Prostate gland (tissue), 2 donors: ENCODE measurements around the gene SERBP1. TPM values are rescaled to one million over a fixed set of nuclear protein-coding genes. Genes with fewer than 3 reads are reported as not detected.

ENCODE experiments used
- DNase-seq: peaks from one replicate; pipeline ENCODE4 v3.0.0-alpha.2; 2019; ENCODE audit warnings: low spot score
- H3K27ac ChIP-seq, 2 donors: fragments of 200-600 bp; sonication (generic); 2 replicates each; pipeline ENCODE4 v1.5.1; 2017 to 2019
- H3K27me3 ChIP-seq: fragments of 200-600 bp; sonication (generic); replicated peaks from 2 replicates; pipeline ENCODE4 v1.5.1; 2019; ENCODE audit not compliant: insufficient read depth
- H3K36me3 ChIP-seq, 2 donors: fragments of 200-600 bp; sonication (generic); 1 replicate in 1 of 2; 2 replicates in 1 of 2; pipeline versions ENCODE4 v1.5.1 to v1.8.1; 2017 to 2019
- H3K4me1 ChIP-seq: fragments of 200-600 bp; sonication (generic); replicated peaks from 2 replicates; pipeline ENCODE4 v1.5.1; 2019
- H3K4me3 ChIP-seq, 2 donors: fragments of 200-600 bp; sonication (generic); 2 replicates each; pipeline ENCODE4 v1.5.1; 2017 to 2019
- H3K9me3 ChIP-seq: fragments of 200-600 bp; sonication (generic); 2 replicates; pipeline ENCODE4 v1.5.1; 2017
- CTCF ChIP-seq, 4 experiments: fragments of 200-600 bp in 2 of 4; fragments of 450-650 bp in 2 of 4; sonication (generic) in 2 of 4; IDR thresholded peaks; 1 replicate in 3 of 4; 2 replicates in 1 of 4; pipeline ENCODE4 v1.5.1; 2016 to 2019; ENCODE audit warnings: antibody characterized with exemption in 4 of 4, mild to moderate bottlenecking in 2 of 4, moderate library complexity in 2 of 4
- POLR2A ChIP-seq: fragments of 450-650 bp; IDR thresholded peaks from one replicate; pipeline ENCODE4 v1.6.1; 2016; ENCODE audit warnings: antibody characterized with exemption, mild to moderate bottlenecking
- POLR2AphosphoS5 ChIP-seq: sonication (generic); formaldehyde crosslinking; IDR thresholded peaks from one replicate; pipeline ENCODE4 v1.6.1; 2017; ENCODE audit warnings: antibody characterized with exemption
- WGBS: methylation state at CpG from one replicate; pipeline ENCODE4 v1.1.5; 2018; 5-methylcytosine and 5-hydroxymethylcytosine counted together
- intact Hi-C: fragments of 100-400 bp; cut with DNase I; formaldehyde crosslinking; loops from one replicate; pipeline ENCODE4 v1.14.2; 2022
- total RNA-seq, 2 donors: library from RNA; depleted of rRNA; stranded (reverse); fragments of >200 nt; gene quantifications; one replicate each; pipeline ENCODE4 v1.1.0, GENCODE V29; 2016

The SERBP1 gene
- total RNA-seq, 2 donors from 2014 or later, result 155 to 169 TPM

- WGBS, result 65% methylated on average over 2 of the region's 2 CpGs
- no peak for DNase-seq
- Histone ChIP-seq H3K4me1 (no peaks in the 10 kb centered on the region), H3K27ac (no peak overlapping the region), H3K9me3 (no peaks in the 10 kb centered on the region), H3K4me3 (no peak overlapping the region), H3K36me3 (no peaks in the 10 kb centered on the region), H3K27me3 (no peaks in the 10 kb centered on the region)
- TF ChIP-seq POLR2A, result no peak
- no peak for TF ChIP-seq CTCF (IDR thresholded peaks at IDR 0.05)
- no peak for TF ChIP-seq POLR2AphosphoS5
- intact Hi-C loops, result no loop called here
Measured at GRCh38 chr1:67441739-67442281, 11.6 kb upstream of the SERBP1 start.

- DNase-seq, result no peak
- Histone ChIP-seq H3K27ac (no peak overlapping the region), H3K27me3 (no peaks in the 10 kb centered on the region), H3K4me3 (no peak overlapping the region), H3K36me3 (no peaks in the 10 kb centered on the region), H3K4me1 (no peaks in the 10 kb centered on the region), H3K9me3 (no peaks in the 10 kb centered on the region)
- intact Hi-C loops, result no loop called here
- no peak for TF ChIP-seq POLR2A
- TF ChIP-seq CTCF (IDR thresholded peaks at IDR 0.05), result no peak
- no peak for TF ChIP-seq POLR2AphosphoS5
- WGBS, result 29% methylated on average over 3 of the region's 3 CpGs
Measured at GRCh38 chr1:67441183-67441582, 11.0 kb upstream of the SERBP1 start.

- no peaks in the 10 kb centered on the region for H3K36me3 ChIP-seq
- H3K4me3 ChIP-seq, result no peak overlapping the region
- intact Hi-C loops, result no loop called here
- no peak overlapping the region for H3K27ac ChIP-seq
- no peak for TF ChIP-seq CTCF (IDR thresholded peaks at IDR 0.05)
- no peak for TF ChIP-seq POLR2A
- TF ChIP-seq POLR2AphosphoS5, result no peak
- WGBS, result 57% methylated on average over 3 of the region's 3 CpGs
- no peak for DNase-seq
- H3K27me3 ChIP-seq, result no peaks in the 10 kb centered on the region
- no peaks in the 10 kb centered on the region for H3K4me1 ChIP-seq
- H3K9me3 ChIP-seq, result no peaks in the 10 kb centered on the region
Measured at GRCh38 chr1:67440339-67440738, 10.1 kb upstream of the SERBP1 start.

GRCh38 chr1:67439277-67440029 lies 9.3 kb upstream of the SERBP1 start:
- intact Hi-C loops, result loop anchor here (10.0 kb wide), 1 partner anchor 315 kb away; no protein-coding TSS in a partner anchor
- Histone ChIP-seq H3K27ac (no peak overlapping the region), H3K36me3 (no peaks in the 10 kb centered on the region), H3K4me1 (no peaks in the 10 kb centered on the region), H3K4me3 (no peak overlapping the region), H3K27me3 (no peaks in the 10 kb centered on the region), H3K9me3 (no peaks in the 10 kb centered on the region)
- 86% methylated on average over 6 of the region's 6 CpGs for WGBS
- TF ChIP-seq POLR2AphosphoS5, result no peak
- no peak for TF ChIP-seq CTCF (IDR thresholded peaks at IDR 0.05)
- no peak for TF ChIP-seq POLR2A
- no peak for DNase-seq

GRCh38 chr1:67437961-67438360 lies 7.8 kb upstream of the SERBP1 start:
- WGBS, result 87% methylated on average over 2 of the region's 2 CpGs
- Histone ChIP-seq H3K4me3 (no peak overlapping the region), H3K9me3 (no peaks in the 10 kb centered on the region), H3K27me3 (no peaks in the 10 kb centered on the region), H3K27ac (no peak overlapping the region), H3K4me1 (no peaks in the 10 kb centered on the region), H3K36me3 (no peaks in the 10 kb centered on the region)
- no peak for DNase-seq
- TF ChIP-seq POLR2AphosphoS5, result no peak
- no peak for TF ChIP-seq CTCF (IDR thresholded peaks at IDR 0.05)
- TF ChIP-seq POLR2A, result no peak
- intact Hi-C loops, result loop anchor here (10.0 kb wide), 1 partner anchor 317 kb away; no protein-coding TSS in a partner anchor
